AG09319 (cell line): ENCODE measurements around the gene MCM6.

Experiments
- DNase-seq: peaks from one replicate; pipeline ENCODE4 v3.0.0-alpha.2; 2010; ENCODE audit warnings: low read depth; ENCODE audit errors: extremely low read depth
- CTCF ChIP-seq: IDR thresholded peaks from 2 replicates; pipeline ENCODE4 v1.5.1; 2011; ENCODE audit warnings: low read depth, mild to moderate bottlenecking, inconsistent platforms, low read length, moderate library complexity

MCM6 gene

DNA sequence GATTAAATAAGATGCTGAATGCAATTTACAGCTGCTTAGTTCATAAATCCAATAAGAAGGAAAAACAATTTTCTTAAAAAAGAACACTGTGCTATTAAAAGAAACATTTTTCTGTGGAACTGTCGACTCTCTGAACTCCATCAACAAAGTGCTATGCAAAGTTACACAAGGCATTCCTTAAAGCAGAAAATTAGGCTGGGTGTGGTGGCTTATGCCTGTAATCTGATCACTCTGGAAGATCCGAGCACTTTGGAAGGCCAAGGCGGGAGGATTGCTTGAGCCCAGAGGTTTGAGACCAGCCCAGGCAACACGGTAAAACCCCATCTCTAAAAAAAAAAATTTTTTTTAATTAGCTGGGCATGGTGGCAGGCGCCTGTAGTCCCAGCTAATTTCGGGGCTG, 13.0 kb downstream of the MCM6 start:
- TF ChIP-seq CTCF = no peak
- no peak for DNase-seq

DNA sequence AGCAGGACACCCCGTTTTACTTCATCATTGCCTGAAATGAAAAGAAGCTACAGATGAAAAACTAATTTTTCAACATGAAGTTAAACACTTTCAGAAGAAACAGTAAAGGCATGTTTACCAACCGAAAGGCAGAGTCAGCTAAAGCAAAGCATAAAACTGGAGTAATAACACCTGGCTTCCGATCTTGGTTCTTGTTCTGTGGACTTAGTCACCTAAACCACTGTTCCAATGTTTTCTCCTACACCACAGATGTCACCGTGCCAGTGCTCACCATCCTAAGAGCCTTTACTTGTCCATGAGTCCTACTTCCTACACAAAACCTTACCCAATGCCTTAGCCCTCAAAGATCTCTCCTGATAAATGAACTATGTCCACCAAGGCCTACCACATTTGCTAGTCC, 13.5 kb downstream of the MCM6 start:
- no peak for DNase-seq
- TF ChIP-seq CTCF = no peak

DNA sequence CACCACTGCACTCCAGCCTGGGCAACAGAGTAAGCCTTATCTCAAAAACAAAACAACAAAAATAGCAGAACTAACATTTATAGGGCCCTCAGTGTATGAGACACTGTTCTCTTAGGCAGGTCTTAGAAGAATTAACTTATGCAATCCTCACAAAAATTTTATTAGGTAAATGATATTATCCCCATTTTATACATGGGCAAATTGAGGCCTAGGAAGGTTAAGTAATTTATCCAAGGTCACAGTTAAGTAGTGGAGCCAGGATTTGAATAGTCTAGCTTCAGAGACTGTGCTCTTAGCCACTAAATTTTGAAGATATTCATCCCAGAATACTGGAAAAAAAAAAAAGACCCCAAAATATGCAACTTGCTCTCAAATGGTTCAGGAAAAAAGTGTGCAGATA, 22.8 kb downstream of the MCM6 start:
- no peak for DNase-seq
- no peak for TF ChIP-seq CTCF

- no peak for DNase-seq
- no peak for TF ChIP-seq CTCF
Observed at GRCh38 chr2:135851858-135852257, 24.4 kb downstream of the MCM6 start.

- no peak for DNase-seq
- no peak for TF ChIP-seq CTCF
Observed at GRCh38 chr2:135850892-135851668, 25.2 kb downstream of the MCM6 start.

GRCh38 chr2:135849087-135849486, 27.2 kb downstream of the MCM6 start:
- no peak for DNase-seq
- no peak for TF ChIP-seq CTCF

DNA sequence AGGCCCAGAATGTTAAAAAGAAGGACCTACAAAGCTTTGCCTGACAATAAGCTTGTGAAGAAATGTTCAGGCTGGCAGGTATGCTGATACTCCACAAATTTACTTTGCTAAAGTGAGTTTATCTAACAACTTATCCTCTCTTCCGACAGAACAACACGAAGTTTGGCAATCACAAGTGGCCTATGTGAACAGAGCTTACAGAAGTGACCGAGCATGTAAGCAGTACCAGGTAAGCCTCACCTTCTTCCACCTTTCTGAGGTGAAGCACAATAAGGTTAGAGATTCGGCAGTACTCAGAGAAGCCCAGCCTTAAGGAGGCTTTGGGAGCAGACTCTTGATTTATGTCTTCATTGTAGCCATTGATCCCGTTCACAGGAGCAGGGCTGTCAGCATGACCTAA, 30.2 kb downstream of the MCM6 start:
- TF ChIP-seq CTCF = no peak

More for the DNA sequence above, 30.2 kb downstream of the MCM6 start:
- no peak for DNase-seq
